ENCODE measurements around the gene TAF10.

The TAF10 gene

GRCh38 chr11:6607190-6607795 lies 4.7 kb downstream of the TAF10 start:
- DNase-seq: no peak

- DNase-seq: peak; percentile 20
These were observed 5.4 kb downstream of the TAF10 start for GRCh38 chr11:6606471-6607189.

- no peak for DNase-seq
These were observed 7.2 kb downstream of the TAF10 start for GRCh38 chr11:6604790-6605189.

DNA sequence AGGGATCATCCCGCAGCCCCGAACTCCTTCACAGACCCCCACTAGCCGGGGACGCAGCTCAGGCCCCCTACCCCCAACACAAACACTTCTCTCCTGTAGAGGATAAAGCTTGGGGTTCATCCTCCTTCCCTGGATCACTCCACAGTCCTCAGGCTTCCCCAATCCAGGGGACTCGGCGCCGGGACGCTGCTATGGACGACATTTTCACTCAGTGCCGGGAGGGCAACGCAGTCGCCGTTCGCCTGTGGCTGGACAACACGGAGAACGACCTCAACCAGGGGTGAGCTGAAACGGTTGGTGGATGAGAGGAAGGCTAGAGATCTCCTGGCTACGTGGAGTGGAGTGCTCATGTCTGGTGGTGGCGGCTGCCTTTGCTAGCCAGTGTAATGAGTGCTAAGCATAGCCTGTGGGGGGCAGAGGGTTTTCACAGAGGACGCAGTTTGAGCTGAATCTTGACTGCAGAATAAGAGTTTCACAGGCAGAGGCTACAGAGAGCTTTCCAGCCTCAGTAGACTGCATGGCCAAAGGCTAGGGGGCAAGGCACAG lies 7.9 kb downstream of the TAF10 start:
- DNase-seq: peak; percentile 38

DNA sequence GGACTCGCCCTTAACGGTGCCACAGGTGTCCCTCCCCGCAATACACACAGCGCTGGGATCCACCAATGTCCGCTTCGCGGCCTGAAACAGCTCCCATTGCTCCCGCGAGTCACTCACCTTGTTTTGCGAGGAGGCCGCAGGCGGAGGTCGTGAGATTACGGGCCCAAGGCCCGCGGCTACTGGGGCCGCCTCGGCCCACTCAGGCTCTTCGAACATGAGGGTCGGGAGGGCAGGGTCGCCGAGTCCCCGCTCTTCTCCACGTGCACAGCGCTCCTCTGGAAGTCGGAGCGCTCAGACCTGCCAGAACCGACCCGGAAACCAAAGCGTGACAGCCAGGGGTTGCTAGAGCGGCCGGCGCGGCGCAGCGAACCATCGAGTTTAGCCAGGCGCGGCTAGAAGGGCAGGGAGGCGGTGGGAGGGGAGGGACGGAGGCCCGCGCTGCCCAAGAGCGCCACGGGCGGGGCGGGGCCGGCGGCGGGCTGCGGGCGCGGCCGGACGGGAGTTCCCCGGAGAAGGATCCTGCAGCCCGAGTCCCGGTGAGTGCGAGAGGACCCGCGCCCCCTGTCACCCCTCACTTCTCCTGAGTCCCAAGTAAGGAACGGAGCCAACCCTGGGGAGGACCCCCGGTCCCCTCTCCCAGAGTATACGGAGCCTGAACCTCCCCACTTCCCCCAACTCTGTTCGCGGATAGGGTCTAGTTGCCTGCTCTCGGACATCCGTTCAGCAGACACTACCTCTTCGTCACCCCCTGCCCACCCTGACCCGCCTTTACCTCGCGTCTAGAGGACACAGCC lies 8.5 kb downstream of the TAF10 start, which contains the start of the genes ILK and RRP8:
Gene ILK, plus strand, starts transcription at position 488 of the 794 bp plus-strand sequence. CDS start 498 bp downstream, outside the sequence.
Gene RRP8, minus strand, starts transcription at position 330 of the 794 bp plus-strand sequence. Its CDS starts 114 bp downstream, at position 216.
- DNase-seq: peak; percentile 82

GRCh38 chr11:6602096-6602940 lies 9.7 kb downstream of the TAF10 start:
- no peak for DNase-seq

- DNase-seq: no peak
These were observed 11.0 kb downstream of the TAF10 start for GRCh38 chr11:6601041-6601461.

DNA sequence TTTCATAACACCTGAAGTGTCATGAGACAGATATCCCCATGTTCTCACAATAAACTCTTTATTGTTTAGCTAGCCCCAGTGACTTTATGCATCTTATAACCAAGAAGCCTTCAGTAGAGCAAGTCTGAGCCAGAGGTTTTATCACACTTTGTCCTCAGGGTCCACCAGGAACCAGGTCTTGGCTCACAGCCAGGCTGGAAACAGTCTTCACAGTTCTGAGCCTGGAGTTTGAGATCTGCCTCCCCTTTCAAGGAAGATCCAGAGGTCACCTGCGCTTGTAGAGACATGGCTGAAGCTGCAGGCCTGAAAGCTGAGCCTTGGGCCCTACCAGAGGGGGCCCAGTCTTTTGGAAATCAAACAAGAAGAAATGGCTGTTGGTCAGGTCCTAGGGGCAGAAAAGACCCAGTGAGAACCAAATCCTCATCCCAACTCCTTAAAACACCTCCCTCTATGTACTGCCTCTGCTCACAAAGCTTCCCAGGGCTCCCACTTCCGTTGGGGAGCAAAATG lies 12.1 kb downstream of the TAF10 start:
- no peak for DNase-seq

GRCh38 chr11:6599449-6599848 lies 12.6 kb downstream of the TAF10 start:
- DNase-seq: no peak

GRCh38 chr11:6598555-6598954 lies 13.5 kb downstream of the TAF10 start:
- no peak for DNase-seq

GRCh38 chr11:6596239-6596877 lies 15.7 kb downstream of the TAF10 start:
- no peak for DNase-seq

DNA sequence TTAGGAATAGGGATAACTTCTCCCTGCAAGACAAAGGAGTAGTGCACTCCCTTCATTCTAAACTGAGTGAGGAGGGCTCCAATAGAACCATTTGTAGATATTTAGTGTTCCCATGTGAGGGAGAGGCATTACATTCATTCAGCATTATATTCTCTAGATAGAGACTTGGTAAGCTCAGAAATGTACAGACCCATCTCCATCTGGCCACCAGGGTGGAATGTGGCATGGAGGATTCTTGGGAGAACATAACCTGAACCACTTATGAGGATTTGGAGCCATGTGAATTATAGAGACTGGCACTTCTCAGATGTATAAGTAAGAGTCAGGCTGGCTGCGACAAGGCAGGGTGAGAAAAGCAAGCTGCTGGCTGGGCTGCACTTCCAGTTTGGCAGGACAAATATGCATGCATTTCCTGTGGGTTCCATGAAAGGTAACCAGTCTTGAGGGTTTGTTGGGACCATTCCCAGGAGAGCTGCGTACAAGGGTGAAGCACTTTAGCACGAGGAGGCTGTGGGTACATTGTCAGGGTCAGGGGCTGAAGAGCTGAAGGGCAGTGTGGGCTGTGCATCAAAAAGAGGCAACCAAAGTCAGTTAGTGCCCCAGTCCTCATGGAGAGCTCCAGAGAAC lies 17.8 kb downstream of the TAF10 start:
- DNase-seq: no peak

GRCh38 chr11:6588018-6588417 lies 24.0 kb downstream of the TAF10 start:
- DNase-seq: no peak

DNA sequence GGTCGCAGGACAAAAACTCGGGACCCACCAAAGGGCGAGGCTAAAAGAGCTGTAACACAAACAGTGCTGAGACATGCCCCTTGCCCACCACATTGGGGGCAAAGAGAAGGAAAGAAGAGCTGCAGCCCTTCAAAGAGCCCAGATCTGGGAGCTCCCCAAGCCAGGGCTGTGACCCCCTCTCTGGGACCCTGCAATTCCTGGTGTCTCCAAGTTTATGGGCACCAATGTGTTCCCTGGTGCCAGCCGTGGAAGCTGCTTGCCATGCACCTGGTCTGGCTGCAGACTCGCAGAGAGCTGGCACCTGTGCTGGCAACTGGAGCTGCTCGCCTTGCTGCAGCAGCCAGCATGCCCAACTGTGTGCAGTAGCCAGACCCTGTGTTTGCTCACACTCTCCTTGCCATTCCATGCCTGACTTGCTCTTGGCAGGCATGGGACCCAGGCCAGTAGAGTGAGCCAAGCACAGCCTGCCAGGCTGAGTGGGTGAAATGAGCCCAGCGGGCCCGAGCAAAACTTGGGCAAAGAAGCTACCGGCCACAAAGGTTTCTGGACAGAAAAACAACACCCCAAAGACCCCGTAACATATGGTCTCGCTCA lies 24.6 kb downstream of the TAF10 start:
- peak; percentile 53 for DNase-seq

DNA sequence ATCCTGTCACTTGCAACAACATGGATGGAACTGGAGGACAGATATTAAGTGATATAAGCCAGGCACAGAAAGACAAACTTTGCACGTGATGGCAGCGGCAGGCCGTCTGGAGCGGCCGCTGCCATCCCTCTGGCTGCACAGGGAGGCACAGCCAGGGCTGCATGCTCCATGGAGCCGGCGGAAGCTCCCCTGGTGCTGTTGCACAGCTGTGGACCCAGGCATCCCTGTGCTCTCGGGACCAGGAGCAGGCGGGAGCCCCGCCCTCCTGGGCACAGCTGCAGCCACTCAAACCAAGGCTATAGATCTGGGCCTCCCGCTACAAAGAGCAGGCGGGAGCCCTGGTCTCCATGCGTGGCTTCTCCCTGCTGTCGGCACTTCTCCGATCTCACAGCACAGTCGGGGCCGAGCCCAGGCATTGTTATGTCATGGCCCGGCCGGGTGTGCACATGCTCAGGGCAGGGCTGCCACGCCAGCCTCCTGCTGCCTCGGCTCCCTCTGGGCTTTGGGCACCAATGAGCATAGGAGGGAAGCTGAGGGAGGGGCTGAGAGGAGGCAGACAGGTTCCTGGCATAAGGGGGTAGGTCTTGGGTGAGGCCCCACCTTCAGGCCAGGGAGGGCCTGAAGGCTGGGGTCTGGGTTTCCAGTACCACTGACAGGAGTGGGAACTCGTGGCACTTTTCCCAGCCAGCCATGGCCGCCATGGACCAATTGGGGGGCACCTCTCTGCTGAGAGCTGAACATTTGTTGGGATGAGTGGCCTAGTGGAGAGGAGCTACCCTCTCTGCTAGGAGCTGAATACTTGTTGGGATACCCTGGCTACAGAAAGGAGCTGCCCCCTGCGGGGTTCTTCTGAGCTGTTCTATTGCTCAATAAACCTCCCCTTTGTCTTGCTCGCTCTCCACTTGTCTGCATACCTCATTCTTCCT lies 25.3 kb downstream of the TAF10 start:
- no peak for DNase-seq

GRCh38 chr11:6584528-6584927 lies 27.5 kb downstream of the TAF10 start:
- no peak for DNase-seq

DNA sequence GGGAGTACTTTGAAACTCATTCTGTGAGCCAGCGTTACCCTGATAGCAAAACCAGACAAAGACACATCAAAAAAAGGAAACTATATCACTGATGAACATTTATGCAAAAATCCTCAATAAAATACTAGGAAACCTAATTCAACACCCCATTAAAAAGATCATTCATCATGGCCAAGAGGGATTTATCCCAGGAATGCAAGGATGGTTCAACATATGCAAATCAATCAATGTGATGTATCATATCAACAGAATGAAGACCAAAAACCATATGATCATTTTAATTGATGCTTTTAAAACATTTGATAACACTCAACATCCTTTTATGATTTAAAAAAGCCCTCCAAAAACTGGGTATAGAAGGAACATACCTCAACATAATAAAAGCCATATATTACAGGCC lies 28.4 kb downstream of the TAF10 start:
- DNase-seq: no peak

DNA sequence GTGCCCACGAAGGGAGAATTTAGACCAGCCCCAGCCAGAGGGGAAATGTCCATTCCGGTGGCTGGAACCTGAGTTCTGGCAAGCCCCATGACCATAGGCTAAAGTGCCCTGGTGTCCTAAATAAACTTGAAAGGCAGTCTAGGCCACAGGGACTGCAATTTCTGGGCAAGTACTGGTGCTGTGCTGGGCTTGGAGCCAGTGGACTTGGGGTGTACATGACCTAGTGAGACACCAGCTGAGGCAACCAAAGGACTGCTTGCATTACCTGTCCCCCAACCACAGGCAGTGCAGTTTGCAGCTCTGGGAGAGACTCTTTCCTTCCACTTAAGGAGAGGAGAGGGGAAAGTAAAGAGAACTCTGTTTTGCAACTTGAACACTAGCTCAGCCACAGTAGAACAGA lies 32.3 kb downstream of the TAF10 start:
- DNase-seq: no peak

DNA sequence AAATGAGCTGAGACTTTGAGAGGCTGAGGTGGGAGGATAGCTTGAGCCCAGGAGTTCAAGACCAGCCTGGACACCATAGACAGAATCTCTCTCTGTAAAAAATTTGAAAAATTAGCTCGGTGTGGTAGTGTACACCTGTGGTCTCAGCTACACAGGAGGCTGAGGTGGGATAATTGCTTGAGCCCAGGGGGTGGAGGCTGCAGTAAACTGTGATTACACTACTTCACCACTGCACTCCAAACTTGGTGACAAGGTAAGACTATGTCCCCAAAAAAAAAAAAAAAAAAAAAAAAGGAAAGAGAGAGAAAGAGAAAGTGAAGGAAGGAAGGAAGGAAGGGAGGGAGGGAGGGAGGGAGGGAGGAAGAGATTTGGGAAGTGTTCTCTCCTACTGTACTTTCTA lies 33.9 kb downstream of the TAF10 start:
- no peak for DNase-seq
